ENCODE results near the gene SIRPG.
"Not testable (repeated sequence)": the region's sequence is repeated elsewhere in the genome, so short reads cannot be mapped to it uniquely, and the experiment has no call there.

SIRPG gene

DNA sequence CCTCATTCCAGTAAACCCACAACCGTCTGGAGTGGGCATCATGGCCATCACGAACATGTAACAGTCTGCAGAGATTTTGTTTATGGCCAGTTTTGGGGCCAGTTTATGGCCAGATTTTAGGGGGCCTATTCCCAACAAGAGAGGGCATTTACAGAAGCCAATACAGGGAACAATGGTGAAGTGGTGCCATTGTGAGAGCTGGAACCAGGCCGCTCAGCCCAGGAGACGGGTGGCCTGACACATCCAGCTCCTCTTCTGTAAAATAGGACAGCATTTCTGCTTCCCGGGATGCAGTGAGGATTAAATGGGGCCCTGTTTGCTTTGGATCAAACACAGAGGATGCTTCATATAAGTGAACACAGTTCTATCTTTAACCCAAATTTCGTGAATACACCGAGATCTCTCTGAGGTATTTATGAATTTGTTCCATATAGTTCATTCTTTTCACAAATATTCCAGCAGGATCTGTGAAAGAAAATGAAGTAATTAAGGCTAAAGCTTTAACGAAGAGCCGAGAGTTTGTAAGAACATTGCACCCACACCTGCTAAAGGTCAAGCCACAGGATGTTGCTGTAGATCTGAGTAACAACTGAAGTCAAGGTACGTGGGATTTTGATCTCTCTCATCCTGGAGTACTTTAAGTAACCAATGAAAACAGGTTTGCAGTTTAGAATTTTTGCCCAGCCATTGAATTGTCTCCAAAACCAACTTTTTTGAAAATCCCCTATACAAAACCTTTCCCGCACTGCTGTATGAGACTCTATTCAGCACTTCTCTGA, 14.5 kb upstream of the SIRPG start:
- no peak for DNase-seq

- DNase-seq: no peak
Measured at GRCh38 chr20:1669304-1669703, 11.7 kb upstream of the SIRPG start.

DNA sequence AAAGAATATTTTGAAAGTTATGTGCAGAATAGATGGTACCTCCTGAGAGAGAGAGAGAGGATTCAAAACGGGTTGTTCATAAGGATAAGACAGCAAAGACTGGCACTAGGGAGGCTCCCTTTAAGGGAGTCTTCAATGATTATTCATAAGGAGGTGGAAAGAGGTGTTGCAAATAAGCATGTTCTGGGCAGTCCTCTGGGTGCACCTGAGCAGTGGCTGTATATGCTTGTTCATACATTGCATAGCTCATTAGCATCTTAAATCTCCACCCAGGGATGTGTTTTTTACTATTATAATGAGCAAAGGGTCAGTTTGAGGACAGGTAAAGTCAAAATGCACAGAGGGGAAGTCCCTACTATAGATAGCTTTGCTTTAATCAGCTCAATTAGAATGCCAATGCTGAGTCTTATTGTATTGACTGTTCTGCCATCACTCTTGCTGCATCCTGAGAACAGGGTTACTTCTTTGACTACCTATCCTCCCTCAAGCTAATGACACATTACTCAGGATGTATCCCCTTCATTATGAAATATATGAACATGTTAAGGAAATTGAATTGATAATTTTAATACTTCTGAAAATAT, 10.0 kb upstream of the SIRPG start:
- no peak for DNase-seq

- DNase-seq: no peak
Measured at GRCh38 chr20:1666802-1667201, 9.2 kb upstream of the SIRPG start.

GRCh38 chr20:1665345-1665744, 7.8 kb upstream of the SIRPG start:
- no peak for DNase-seq

DNA sequence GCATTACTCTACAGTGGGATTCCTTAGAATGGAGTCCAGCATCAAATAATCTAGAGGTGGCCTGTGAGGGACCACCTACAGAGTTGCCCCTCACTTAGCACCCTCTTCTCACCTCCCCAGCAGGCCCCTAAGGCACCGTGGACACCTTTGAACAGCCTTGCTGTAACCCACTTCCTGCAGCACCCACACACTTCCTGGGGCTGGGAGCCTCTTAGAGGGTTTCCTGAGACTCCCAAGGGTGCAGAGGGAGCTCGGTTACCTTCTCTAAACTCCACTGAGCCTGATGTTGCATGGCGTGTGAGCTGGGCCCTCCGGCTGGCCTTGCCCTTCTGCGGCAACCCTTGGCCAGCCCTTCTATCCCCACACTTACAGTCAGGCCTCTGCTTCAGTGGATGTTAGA, 7.3 kb upstream of the SIRPG start:
- DNase-seq: no peak

DNA sequence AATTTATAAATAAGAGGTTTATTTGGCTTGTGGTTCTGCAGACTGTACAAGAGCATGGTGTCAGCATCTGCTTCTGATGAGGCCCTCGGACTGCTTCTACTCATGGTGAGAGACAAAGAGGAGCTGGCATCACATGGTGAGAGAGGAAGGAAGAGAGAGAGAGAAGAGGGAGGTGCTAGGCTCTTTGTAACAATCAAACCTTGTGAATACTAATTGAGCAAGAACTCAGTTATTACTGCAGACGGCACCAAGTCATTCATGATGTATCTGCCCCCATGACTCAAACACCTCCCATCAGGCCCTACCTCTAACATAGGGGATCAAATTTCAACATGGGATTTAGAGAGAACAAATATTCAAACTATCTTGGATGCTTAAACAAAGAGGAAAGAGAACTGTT, 6.3 kb upstream of the SIRPG start:
- peak; percentile 33 for DNase-seq

DNA sequence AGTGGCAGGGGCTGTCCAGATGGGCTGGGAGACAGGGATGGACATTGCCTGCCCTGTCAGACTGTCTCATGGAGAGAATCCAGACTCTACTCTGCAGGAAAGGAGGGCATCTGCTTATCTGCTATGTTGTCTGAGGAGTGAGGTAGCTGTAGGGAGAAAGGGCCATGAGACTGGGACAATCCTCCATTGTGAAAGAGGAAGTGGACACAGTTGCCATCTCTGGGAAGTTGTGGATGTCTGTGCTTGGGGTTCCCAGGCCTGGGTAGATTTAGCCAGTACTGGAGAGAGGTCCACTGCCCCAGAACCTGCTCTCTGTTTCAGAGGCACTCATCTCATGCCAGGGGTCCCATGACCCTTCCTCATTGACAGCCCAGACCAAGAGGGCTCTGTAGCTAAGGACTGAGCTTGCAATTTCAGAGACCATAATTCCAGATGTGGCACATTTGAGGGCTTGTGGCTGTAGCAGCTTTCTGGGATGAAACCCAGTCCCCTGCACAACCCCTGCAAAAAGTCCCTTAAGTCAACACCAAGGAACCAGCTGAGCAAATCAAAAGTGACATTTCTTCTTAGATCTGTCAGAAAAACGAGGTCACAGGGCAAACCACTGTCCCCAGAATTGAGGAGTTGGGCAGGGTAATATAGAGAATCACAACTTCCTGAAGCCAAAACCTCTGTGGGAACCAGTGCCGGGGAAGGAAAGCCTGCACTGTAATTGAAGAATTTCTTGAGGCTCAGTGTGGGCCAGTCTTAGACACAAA, 4.1 kb upstream of the SIRPG start:
- DNase-seq: no peak

- no peak for DNase-seq
Measured at GRCh38 chr20:1660246-1660645, 2.7 kb upstream of the SIRPG start.

GRCh38 chr20:1656844-1657243, 735 bp downstream of the SIRPG start:
- DNase-seq: no peak

DNA sequence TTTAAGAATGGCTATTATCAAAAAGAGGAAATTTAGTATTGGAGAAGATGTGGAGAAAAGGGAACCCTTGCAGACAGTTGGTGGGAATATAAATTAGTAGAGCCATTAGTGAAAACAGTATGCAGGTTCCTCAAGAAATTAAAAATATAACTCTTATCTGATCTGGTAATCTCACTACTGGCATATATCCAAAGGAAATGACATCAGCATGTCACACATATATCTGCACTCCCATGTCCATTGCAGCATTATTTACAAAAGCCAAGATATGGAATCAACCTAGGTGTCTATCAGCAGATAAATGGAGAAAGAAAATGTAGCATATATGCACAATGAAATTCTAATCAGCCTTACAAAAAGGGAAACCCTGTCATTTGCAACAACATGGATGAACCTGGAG, 2.6 kb downstream of the SIRPG start:
- DNase-seq: no peak

DNA sequence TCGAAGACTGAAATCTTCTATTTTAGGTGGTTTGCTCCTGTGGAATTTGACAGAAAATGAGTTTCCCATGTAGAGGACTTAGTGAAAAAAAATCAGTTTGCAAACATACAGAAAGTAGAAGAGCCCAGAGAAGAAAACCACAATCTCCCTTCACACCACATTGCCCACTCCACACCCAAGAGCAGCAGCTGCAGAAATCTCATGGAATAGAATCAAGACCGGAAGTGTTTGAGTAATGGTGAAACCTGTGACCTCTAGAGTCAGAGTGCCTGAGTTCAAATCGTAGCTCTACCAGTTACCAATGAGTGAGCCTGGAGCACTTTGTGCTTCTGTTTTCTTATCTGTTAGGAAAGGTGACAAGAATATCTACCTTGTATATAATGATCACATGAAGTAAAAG, 4.6 kb downstream of the SIRPG start:
- DNase-seq: no peak

GRCh38 chr20:1652104-1652503, 5.5 kb downstream of the SIRPG start:
- no peak for DNase-seq

DNA sequence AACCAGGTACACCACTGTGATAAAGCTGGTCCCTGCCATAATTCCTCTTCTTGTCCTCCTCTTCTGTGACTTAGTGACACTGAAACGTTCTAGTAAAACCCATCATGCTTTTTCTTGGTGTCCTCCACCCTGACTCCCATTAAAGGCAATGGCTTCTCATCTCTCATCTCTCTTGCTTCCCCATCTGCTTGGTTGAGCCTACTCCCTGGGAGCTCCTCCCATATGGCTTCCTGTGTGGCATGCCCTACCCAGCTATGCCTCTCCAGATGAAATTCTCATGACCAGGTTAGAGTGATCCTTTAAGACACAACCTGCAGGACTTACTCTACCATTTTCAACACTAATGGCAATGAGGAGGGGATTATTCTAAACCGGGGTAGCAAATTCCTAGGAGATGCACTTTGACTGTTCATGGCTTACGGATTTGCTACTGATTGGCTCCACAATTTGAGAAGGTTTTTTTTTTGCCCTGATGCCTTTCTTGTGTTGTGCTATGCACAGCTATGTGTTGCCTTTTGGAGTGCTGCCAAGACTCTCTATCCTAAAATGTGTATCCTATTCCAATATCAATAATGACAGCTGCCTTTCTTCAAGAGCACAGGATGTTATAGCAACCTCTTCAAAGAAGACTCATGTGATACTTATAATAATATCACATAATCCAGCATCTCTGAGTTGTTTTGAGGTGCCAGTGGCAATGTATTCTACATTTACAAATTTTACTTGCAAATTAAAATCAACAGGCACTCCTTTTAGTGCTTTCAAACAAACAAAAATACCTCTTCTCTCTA, 6.1 kb downstream of the SIRPG start:
- no peak for DNase-seq

DNA sequence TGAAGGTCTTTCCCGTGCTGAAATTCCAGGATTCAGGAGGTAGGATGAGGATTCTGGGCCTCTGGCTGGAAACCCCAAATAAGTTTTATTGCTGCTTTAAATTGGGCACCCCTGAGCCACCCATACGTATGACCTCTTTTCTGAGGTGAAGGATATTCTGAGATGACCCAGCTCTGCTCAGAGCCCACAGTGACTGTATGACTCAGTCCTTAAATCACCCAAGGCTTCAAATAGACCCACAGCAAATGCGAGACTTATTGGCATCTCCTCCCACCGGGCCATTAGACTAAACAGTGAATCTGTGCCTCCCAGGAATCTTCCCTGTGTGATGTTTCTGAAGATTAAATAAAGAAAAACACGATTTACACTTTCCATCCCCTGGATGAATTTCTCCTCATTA, 9.5 kb downstream of the SIRPG start:
- no peak for DNase-seq

DNA sequence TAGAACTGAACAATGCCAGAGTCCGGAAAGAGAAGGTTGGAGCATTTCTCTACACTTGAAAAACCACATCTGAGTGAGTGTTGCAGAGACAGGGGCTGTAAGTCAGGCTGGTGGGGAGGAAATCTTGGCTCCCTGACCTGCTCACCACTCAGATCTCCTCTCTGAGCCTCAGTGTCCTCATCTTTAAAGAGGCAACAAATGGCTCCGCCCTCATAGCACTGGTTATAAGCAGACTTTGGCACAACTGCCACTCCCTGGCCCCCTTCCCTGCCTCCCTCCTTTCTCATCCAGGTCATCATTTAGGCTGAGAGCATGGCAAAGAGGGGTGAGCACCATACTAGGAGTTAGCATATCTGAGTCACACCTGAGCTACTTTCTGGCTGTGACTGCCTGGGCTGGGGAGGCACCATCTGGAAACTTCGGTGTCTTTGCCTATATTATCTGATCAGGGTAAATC, 10.6 kb downstream of the SIRPG start:
- no peak for DNase-seq

DNA sequence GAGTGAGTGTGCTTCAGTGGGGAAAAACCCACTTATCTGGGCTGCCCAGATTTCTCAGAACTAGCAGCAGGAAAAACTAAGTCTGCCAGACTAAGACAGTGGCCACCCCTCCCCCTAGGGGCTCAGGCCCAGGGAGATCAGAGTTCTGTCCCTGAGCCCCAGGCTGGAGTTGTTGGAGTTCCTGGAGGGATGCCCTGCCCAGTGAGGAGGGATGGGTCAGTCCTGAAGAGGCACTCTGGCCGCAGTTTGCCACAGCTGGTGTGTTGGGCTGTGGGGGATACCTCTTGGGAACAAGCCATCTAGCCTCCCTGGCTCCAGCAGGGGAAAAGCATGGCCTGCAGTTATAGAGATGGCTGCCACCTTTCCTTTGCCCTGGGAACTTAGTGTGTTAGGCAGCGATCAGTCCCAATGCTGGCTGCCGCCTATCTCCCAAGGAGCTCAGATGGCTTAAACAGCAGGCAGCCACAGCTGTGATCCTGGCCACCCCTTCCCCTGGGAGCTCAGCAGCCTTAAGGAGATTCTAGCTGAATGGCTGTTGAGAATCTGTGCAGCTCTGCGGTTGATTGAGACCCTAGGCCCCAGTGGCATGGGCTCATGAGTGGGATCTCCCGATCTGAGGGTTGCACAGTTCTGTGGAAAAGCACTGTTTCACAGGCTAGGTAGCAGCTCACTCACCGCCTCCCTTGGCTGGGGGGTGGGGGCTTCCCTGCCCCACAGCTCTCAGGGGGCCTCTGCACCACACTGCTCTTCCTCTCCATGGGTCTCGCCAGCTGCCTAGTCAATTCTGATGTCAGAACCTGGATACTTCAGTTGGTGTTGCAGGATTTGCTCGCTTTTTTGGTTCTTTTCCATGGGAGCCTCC, 13.2 kb downstream of the SIRPG start:
- no peak for DNase-seq

- DNase-seq: not testable (repeated sequence)
Measured at GRCh38 chr20:1638643-1639042, 18.9 kb downstream of the SIRPG start.

DNA sequence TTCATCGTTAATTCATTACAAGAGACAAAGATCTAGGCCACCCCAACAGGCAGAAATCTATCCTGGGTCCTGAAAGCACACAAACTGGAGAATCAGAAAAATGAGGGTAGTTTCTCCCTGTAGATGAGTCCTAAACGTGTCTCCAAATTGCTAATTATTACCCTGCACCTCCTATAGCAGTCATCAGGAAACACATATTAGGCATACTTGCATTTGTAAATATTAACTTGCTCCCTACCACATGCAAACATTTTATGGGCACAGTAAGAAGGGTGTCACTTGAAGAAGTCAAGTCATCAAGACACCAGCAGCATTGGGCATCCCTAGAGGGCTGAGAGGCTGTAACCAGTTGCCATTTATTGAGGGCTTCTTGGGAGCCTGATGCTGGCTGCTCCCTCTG, 19.8 kb downstream of the SIRPG start:
- no peak for DNase-seq

GRCh38 chr20:1637226-1637625, 20.4 kb downstream of the SIRPG start:
- no peak for DNase-seq

DNA sequence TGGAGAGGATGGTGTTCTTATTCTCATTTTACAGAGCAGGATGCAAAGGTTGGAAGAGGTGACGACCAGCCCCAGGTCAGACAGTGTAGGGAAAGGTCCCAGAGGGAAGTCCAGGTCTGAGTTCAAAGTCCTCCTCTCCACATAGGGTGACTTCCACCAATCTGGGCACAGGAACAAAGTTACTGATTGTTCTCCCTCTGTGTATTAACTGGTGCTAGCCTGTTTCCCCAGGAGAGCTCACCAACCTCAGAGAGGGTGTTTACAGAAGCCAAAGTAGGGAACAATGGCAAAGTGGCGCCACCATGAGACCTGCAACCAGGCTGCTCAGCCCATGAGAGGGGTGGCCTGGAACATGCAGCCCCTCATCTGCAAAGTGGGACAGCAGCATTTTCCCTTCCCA, 21.0 kb downstream of the SIRPG start:
- DNase-seq: no peak

DNA sequence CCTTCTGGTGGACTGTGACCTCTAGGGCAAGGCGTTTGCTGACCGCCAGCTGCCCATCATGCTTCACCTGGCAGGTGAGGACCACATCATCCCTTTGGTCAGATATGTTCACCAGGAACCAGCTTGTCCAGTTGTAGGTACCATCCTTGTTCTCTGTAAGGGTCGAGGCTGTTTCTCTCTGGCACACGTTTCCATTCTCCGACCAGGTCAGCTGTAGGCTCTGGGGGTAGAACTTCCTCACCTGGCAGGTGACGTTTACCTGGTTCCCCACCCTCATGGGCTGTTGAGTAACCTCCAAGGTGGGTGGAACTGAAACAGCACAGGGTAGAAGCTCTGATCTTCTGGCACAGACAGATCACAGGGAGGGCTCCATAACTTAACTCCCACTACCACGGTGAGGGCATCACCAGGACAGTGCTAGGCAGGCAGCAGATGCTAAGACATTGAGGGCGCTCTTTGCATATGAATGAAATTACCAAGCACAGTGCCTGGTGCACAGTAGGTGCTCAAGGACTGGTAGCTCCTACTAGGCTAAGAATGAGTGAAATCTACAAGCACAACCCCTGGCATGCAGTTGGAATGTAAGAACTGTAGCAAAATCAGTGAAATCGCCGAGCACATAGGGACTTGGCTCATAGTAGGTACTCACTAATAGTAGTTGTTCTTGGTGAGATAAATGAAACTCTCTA, 22.1 kb downstream of the SIRPG start:
- no peak for DNase-seq
